ENCODE data around the gene UPF1.

UPF1 gene

GRCh38 chr19:18789422-18789869 lies 42.3 kb upstream of the UPF1 start:
- Histone ChIP-seq H3K4me3 (ENCODE audit: insufficient read depth, low read length, poor library complexity, severe bottlenecking) (no peak overlapping the region), H3K36me3 (ENCODE audit: low read length) (no peaks in the 10 kb centered on the region), H3K4me2 (ENCODE audit: low read depth, low read length, poor library complexity, severe bottlenecking) (no peak overlapping the region), H3K9me2 (replicated peaks; ENCODE audit: insufficient read depth, low read length) (no peaks in the 10 kb centered on the region), H3K27ac (ENCODE audit: low read depth, low read length) (no peak overlapping the region), H3K27me3 (ENCODE audit: low read length) (no peaks in the 10 kb centered on the region), H2AFZ (ENCODE audit: low read depth, low read length, severe bottlenecking) (no peak overlapping the region), H3K9me3 (ENCODE audit: insufficient read depth, low read length) (no peaks in the 10 kb centered on the region), H3F3A (ENCODE audit: insufficient read depth) (no peaks in the 10 kb centered on the region), H4K20me1 (ENCODE audit: low read depth, low read length) (no peaks in the 10 kb centered on the region), H3K79me2 (ENCODE audit: insufficient read depth, low read length) (no peaks in the 10 kb centered on the region), H3K9ac (ENCODE audit: low read length) (no peak overlapping the region)
- TF ChIP-seq CTCF (IDR thresholded peaks at IDR 0.05; ENCODE audit: insufficient read depth, low read length, poor library complexity, severe bottlenecking) (no peak), EZH2phosphoT487 (conservative IDR thresholded peaks at IDR 0.05; ENCODE audit: low read length) (no peak)

DNA sequence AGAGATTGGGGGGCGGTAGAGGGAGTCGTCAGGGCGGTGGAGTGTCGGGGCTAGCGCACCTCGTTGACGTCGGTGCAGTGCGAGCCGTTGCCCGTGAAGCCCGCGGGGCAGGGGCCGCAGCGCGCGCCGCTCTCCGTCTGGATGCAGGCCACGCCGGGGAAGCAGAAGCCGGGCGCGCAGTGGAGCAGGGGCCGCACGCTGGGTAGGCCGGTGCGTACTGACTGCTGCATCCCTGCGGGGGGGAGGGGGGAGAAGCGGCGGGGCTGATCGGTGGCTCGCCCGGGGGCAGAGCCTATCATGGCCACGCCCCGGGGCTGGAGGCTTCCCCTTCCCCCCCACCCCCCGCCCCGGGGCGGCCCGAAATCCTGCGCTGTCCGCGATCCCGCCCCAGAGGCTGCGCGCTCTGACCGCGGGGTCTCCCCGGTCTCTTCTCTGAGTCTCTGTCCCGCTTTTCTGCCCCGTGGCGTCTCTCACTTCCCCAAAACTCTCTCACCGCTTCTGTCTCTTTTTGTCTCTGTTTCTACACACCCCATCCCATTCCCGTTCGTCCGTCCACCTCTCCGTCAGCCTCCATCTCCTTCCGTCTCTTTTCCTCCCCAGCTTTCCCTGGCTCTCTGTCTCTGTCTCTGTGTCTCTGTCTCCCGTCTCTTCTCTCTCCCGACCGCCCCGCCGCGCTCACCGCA lies 41.7 kb upstream of the UPF1 start:
- H3K9me3 ChIP-seq (ENCODE audit: insufficient read depth, low read length) = no peaks in the 10 kb centered on the region
- no peak overlapping the region for H2AFZ ChIP-seq (ENCODE audit: low read depth, low read length, severe bottlenecking)
- H3K9me2 ChIP-seq (replicated peaks; ENCODE audit: insufficient read depth, low read length) = no peaks in the 10 kb centered on the region
- H3K9ac ChIP-seq (ENCODE audit: low read length) = no peak overlapping the region
- no peaks in the 10 kb centered on the region for H4K20me1 ChIP-seq (ENCODE audit: low read depth, low read length)
- H3K36me3 ChIP-seq (ENCODE audit: low read length) = no peaks in the 10 kb centered on the region
- H3K79me2 ChIP-seq (ENCODE audit: insufficient read depth, low read length) = no peaks in the 10 kb centered on the region
- no peak overlapping the region for H3K27ac ChIP-seq (ENCODE audit: low read depth, low read length)
- H3K4me3 ChIP-seq (ENCODE audit: insufficient read depth, low read length, poor library complexity, severe bottlenecking) = no peak overlapping the region
- H3K27me3 ChIP-seq (ENCODE audit: low read length) = no peaks in the 10 kb centered on the region
- no peaks in the 10 kb centered on the region for H3F3A ChIP-seq (ENCODE audit: insufficient read depth)
- TF ChIP-seq CTCF (IDR thresholded peaks at IDR 0.05; ENCODE audit: insufficient read depth, low read length, poor library complexity, severe bottlenecking) = no peak
- no peak for TF ChIP-seq EZH2phosphoT487 (conservative IDR thresholded peaks at IDR 0.05; ENCODE audit: low read length)
- H3K4me2 ChIP-seq (ENCODE audit: low read depth, low read length, poor library complexity, severe bottlenecking) = no peak overlapping the region

DNA sequence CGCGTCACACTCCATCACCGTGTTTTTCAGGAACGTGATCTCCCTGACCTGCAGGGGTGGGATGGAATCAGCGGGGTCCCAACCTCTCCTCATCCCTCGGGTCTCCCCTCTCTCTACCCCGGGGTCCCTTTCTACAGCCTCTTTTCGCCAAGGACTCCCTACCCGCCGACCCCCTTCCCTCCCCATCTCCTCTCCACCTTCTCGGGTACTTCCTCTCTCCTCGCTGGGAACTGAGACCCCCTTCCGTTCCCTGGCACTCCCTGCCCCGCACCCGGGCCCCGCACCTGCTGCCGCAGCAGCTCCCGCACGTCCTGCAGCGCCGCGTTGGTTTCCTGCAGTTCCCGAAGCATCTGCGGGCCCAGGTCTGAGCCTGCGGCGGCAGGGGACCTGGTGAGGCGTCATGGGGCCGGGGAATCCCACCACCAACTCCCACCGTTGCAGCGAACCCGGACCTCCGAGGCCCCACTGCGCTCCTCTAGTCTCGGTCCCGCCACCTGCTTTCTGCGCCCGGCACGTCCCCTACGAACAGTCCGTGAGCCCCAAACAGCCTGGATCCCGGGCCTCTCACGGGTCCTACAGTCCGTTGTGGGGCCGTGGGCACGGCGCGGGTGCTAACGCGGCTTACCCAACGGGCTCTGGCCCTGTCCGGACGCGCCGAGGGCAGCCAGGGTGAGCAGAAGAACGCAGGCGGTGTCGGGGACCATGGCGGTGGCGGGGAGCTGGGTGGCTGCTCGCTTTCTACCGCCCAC lies 41.0 kb upstream of the UPF1 start, which contains the start of gene COMP:
TSS of gene COMP (minus strand) at position 740 of the 749 bp plus-strand sequence. CDS start at position 704, 36 bp downstream.
- TF ChIP-seq EZH2phosphoT487 (conservative IDR thresholded peaks at IDR 0.05; ENCODE audit: low read length) (no peak), CTCF (IDR thresholded peaks at IDR 0.05; ENCODE audit: insufficient read depth, low read length, poor library complexity, severe bottlenecking) (no peak)
- Histone ChIP-seq H3K9ac (ENCODE audit: low read length) (no peak within 1 kb of the TSS), H3K79me2 (ENCODE audit: insufficient read depth, low read length) (no peaks in the 10 kb centered on the region), H3K27me3 (ENCODE audit: low read length) (no peaks in the 10 kb centered on the region), H2AFZ (ENCODE audit: low read depth, low read length, severe bottlenecking) (no peak within 1 kb of the TSS), H3K36me3 (ENCODE audit: low read length) (no peaks in the 10 kb centered on the region), H3K27ac (ENCODE audit: low read depth, low read length) (no peak within 1 kb of the TSS), H3K4me2 (ENCODE audit: low read depth, low read length, poor library complexity, severe bottlenecking) (no peak within 1 kb of the TSS), H3K9me2 (replicated peaks; ENCODE audit: insufficient read depth, low read length) (no peaks in the 10 kb centered on the region), H3F3A (ENCODE audit: insufficient read depth) (no peaks in the 10 kb centered on the region), H3K4me3 (ENCODE audit: insufficient read depth, low read length, poor library complexity, severe bottlenecking) (no peak within 1 kb of the TSS), H4K20me1 (ENCODE audit: low read depth, low read length) (no peaks in the 10 kb centered on the region), H3K9me3 (ENCODE audit: insufficient read depth, low read length) (no peaks in the 10 kb centered on the region)
